Left ventricle myocardium inferior (tissue), 1 donor: Measurements from ENCODE around the gene PTGES3L. TPM values are rescaled to one million over a fixed set of nuclear protein-coding genes. Genes with fewer than 3 reads are reported as not detected.

ENCODE experiments used
- DNase-seq: peaks from one replicate; pipeline ENCODE4 v3.0.0-alpha.2; 2020
- H3K27ac ChIP-seq: fragments of 200-600 bp; replicated peaks from 2 replicates; pipeline ENCODE4 v1.8.0; 2021
- H3K27me3 ChIP-seq: fragments of 200-600 bp; 2 replicates; pipeline ENCODE4 v1.8.0; 2021; ENCODE audit warnings: low read depth
- H3K36me3 ChIP-seq: fragments of 200-600 bp; 2 replicates; pipeline ENCODE4 v1.8.0; 2021
- H3K4me1 ChIP-seq: fragments of 200-600 bp; 2 replicates; pipeline ENCODE4 v1.8.0; 2021
- H3K4me3 ChIP-seq: fragments of 200-600 bp; 2 replicates; pipeline ENCODE4 v1.8.0; 2021; ENCODE audit warnings: mild to moderate bottlenecking, moderate library complexity
- H3K9me3 ChIP-seq: fragments of 200-600 bp; replicated peaks from 2 replicates; pipeline ENCODE4 v1.8.0; 2021
- CTCF ChIP-seq: fragments of 200-600 bp; IDR thresholded peaks from 2 replicates; pipeline ENCODE4 v1.8.0; 2021; ENCODE audit warnings: antibody characterized with exemption, mild to moderate bottlenecking, borderline replicate concordance
- intact Hi-C: fragments of 100-400 bp; cut with micrococcal nuclease; formaldehyde crosslinking; loops from one replicate; pipeline ENCODE4 v1.11.0; 2022
- total RNA-seq: library from RNA; stranded (reverse); fragmentation: NEBNext Ultra II Directional; extraction: Animal tissue kit (Norgen Biotek cat#: 25700); gene quantifications from one replicate; pipeline ENCODE4 v1.2.1, GENCODE V29; 2021
- donor health status: DM: no; HTN: yes; CAD: no; lungs with severe emphysema.

PTGES3L gene
- total RNA-seq, 1 donor from 2014 or later = 37.9 TPM

- no peaks in the 10 kb centered on the region for H3K36me3 ChIP-seq
- intact Hi-C loops = no loop called here
- no peaks in the 10 kb centered on the region for H3K27me3 ChIP-seq
- TF ChIP-seq CTCF = no peak
- DNase-seq = no peak
- peak overlapping the region; percentile 70 for H3K4me3 ChIP-seq
- H3K4me1 ChIP-seq = peaks cover 32% of the 10 kb centered on the region
- H3K9me3 ChIP-seq = no peaks in the 10 kb centered on the region
- H3K27ac ChIP-seq = peak overlapping the region; percentile 38
Observed at GRCh38 chr17:43025766-43026537, 46.1 kb upstream of the PTGES3L start.

DNA sequence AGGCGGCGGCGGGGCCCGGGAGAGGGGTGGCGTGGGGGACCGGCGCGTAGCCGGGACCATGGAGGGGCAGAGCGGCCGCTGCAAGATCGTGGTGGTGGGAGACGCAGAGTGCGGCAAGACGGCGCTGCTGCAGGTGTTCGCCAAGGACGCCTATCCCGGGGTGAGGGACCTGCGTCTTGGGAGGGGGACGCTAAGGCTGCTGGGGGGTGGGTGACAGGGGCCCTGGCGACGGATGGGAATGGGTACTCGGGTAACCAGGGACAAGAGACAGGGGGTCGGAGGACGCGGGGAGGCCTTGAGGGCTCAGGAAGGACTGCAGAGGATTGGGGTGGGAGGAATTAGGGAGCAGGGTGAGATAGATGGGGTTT lies 45.4 kb upstream of the PTGES3L start:
- Histone ChIP-seq H3K9me3 (no peaks in the 10 kb centered on the region), H3K4me3 (peak overlapping the region; percentile 70), H3K36me3 (no peaks in the 10 kb centered on the region), H3K27ac (peak overlapping the region; percentile 38), H3K27me3 (no peaks in the 10 kb centered on the region), H3K4me1 (peaks cover 38% of the 10 kb centered on the region)
- intact Hi-C loops = no loop called here
- TF ChIP-seq CTCF = no peak
- no peak for DNase-seq

GRCh38 chr17:43024407-43025289 lies 44.8 kb upstream of the PTGES3L start, which contains the start of gene RND2:
Gene RND2 (plus strand): TSS chr17:43025231. CDS start chr17:43025348, 117 bp downstream.
- Histone ChIP-seq H3K36me3 (no peaks in the 10 kb centered on the region), H3K4me3 (peak within 1 kb of the TSS; percentile 70), H3K4me1 (peaks cover 45% of the 10 kb centered on the region), H3K9me3 (no peaks in the 10 kb centered on the region), H3K27ac (peak within 1 kb of the TSS; percentile 68), H3K27me3 (no peaks in the 10 kb centered on the region)
- TF ChIP-seq CTCF = peak; percentile 77
- intact Hi-C loops = no loop called here
- DNase-seq = peak; percentile 83

- Histone ChIP-seq H3K27ac (peak within 1 kb of the TSS; percentile 89), H3K36me3 (peaks cover 15% of the 10 kb centered on the region), H3K4me1 (peaks cover 60% of the 10 kb centered on the region), H3K4me3 (peak within 1 kb of the TSS; percentile 95), H3K27me3 (no peaks in the 10 kb centered on the region), H3K9me3 (no peaks in the 10 kb centered on the region)
- no peak for TF ChIP-seq CTCF
- intact Hi-C loops = no loop called here
- peak; percentile 86 for DNase-seq
Observed at GRCh38 chr17:43021741-43022512, 42.0 kb upstream of the PTGES3L start, which contains the start of gene VAT1. Gene VAT1 (minus strand): TSS chr17:43022385. CDS start chr17:43022322, 63 bp downstream.
